ENCODE measurements around the gene IL15.
"Not testable (repeated sequence)": the region's sequence is repeated elsewhere in the genome, so short reads cannot be mapped to it uniquely, and the experiment has no call there.

Gene IL15

DNA sequence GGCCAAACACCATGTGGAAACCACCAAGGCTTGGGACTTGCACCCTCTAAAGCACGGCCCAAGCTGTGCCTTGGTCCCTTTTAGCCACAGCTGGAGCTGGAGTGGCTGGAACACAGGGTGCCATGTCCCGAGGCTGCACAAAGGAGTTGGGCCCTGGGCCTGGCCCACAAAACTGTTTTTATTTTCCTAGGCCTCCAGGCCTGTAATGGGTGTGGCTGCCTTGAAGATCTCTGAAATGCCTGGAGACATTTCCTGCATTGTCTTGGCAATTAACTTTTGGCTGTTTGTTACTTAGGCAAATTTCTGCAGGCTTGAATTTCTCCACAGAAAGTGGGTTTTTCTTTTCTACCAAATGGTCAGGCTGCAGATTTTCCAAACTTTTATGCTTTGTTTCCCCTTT is 55.7 kb downstream of the IL15 start:
- DNase-seq (ENCODE audit: low read depth, low spot score): no peak
- H3K27ac ChIP-seq: no peak overlapping the region

GRCh38 chr4:141697116-141697515 is 60.7 kb downstream of the IL15 start:
- no peak overlapping the region for H3K27ac ChIP-seq
- DNase-seq (ENCODE audit: low read depth, low spot score): no peak

DNA sequence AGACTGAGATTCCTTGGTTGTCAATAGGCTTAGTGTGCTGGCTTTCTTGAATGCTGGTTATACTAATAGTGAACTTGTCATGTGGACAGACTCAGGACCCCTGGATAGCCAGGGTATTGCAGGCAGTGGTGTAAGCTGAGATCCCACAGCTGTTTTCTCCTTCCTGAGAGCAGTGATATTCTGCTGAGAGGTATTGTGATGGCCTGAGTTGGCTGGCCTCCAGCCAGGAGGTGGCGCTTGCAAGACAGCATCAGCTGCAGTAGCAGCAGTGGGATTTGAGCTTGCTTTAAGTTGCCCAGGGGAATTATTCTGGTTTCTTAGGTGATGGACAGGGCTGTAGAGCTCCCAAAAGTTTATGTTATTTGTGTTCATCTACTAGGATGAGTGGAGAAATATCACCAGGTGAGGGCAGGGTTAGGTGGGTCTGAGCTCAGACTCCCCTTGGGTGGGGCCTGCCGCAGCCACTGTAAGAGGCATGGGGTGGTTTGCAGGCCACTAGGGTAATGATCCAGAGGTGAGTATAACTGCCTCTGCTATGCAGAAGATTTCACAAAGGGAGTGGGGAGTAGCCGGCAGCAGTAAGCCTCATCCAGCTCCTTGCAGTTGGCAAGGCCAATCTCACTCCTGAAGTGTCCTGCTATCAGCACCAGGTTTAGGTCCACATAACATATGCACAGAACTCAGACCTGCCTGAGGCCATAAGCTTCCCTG is 66.2 kb downstream of the IL15 start:
- no peak for DNase-seq (ENCODE audit: low read depth, low spot score)
- no peak overlapping the region for H3K27ac ChIP-seq

GRCh38 chr4:141703497-141703896 is 67.1 kb downstream of the IL15 start:
- no peak overlapping the region for H3K27ac ChIP-seq
- DNase-seq (ENCODE audit: low read depth, low spot score): no peak

GRCh38 chr4:141705048-141705746 is 68.8 kb downstream of the IL15 start:
- H3K27ac ChIP-seq: no peak overlapping the region
- no peak for DNase-seq (ENCODE audit: low read depth, low spot score)

DNA sequence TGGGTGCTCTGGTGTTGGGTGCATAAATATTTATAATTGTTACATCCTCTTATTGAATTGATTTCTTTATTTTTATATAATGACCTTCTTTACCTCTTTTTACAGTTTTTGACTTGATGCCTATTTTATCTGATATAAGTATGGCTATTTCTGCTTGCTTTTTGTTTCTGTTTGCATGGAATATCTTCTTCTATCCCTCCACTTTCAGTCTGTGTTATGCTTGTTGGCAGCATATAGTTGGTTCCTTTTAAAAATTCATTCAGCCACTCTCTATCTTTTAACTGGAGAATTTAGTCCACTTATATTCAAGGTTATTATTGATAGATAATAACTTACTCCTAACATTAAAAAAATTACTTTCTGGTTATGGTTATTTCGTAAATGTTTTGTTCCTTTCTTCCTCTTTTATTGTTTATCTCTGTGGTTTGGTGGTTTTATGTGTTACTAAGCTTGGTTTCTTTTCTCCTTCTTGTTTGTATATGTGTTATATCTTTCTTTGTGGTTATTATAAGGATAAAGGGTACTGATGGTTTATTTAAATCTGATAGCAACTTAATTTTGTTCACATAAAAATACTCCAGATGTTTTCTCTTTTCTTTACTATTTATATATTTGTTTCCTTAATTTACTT is 69.5 kb downstream of the IL15 start:
- no peak overlapping the region for H3K27ac ChIP-seq
- no peak for DNase-seq (ENCODE audit: low read depth, low spot score)

DNA sequence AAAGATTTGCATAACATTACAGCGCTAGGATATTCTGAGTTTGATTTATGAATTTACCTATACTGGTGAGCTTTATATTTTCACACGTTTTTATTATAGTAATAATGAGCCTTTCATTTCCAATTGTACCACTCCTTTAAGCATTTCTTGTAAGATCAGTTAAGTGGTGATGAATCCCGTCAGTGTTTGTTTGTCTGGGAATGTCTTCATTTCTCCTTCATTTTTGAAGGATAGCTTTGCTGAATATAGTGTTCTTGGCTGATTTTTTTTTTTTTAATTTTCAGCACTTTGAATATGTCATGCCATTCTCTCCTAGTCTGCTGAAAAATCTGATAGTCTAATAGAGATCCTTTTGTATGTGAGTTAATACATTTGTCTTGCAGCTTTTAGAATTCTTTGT is 70.1 kb downstream of the IL15 start:
- no peak for DNase-seq (ENCODE audit: low read depth, low spot score)
- H3K27ac ChIP-seq: no peak overlapping the region

GRCh38 chr4:141711211-141711610 is 74.8 kb downstream of the IL15 start:
- no peak for DNase-seq (ENCODE audit: low read depth, low spot score)
- no peak overlapping the region for H3K27ac ChIP-seq

DNA sequence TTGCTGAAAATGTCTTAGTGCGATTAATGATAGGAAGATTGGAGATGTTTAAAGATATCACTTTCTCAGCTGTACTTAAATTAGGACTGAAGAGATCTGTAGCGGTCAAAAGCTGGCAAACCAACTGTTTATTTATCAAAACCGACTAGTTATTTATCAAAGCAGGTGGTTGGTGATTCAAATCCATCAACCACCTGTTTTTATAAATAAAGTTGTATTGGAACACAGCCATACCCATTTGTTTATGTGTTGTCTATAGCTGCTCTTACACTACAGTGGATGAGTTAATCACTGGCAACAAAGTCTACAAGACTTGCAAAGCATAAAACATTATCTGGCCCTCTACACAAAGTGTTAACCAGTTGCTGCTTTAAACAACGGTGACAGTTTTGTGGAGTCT is 76.8 kb downstream of the IL15 start:
- H3K27ac ChIP-seq: no peak overlapping the region

DNA sequence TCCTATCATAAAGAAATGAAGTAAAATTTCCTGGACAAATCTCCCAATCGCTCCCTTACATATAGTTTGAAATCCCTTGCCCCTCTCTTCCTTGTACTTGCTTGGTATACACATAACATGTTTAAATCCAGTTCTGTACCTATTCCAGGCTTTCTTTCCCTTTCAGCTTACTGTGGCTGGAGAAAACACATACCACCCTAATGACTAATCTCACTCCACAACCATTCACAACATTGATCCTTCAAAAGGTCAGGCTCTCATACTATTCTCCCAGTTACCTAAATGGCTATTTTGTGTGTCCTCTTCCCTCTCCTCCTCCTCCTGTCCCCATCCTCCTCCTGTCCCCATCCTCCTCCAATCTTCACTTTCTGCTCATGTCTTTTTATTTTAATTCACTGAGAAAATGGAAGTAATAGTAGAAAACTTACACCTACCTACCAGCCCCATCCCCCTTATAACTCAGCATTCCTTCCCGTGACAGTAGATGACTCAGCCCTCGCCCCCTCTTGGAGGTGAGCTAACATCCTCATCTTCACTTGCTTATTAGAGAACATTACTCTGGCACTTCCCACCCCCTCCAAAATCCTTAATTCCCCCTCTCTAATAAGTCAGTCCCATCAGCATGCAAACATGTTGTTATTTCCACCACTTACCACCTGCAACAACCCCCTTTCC is 77.5 kb downstream of the IL15 start:
- no peak overlapping the region for H3K27ac ChIP-seq
- DNase-seq (ENCODE audit: low read depth, low spot score): no peak

More for the DNA sequence above, 76.8 kb downstream of the IL15 start:
- no peak for DNase-seq (ENCODE audit: low read depth, low spot score)

DNA sequence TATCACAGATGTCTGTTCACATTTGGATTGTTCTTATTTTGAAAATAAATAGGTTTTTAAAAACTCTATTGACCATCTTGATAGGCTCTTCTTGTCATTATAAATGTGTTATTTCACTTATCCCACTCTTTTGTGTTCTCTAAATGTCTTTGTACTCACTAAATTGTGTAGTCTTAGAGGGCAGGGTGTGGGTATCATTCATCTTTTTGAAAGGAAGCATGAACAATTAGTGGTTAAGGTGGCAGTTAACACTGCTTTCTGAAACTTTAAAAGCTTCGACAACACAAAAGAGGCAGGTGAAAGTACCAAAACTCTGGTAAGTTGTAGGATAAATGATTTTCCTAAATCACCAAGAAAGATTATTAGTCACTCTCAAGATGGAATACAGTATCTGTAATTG is 83.2 kb downstream of the IL15 start:
- no peak for DNase-seq (ENCODE audit: low read depth, low spot score)
- H3K27ac ChIP-seq: no peak overlapping the region

- H3K27ac ChIP-seq: no peak overlapping the region
- no peak for DNase-seq (ENCODE audit: low read depth, low spot score)
Measured at GRCh38 chr4:141721174-141721573, 84.8 kb downstream of the IL15 start.

DNA sequence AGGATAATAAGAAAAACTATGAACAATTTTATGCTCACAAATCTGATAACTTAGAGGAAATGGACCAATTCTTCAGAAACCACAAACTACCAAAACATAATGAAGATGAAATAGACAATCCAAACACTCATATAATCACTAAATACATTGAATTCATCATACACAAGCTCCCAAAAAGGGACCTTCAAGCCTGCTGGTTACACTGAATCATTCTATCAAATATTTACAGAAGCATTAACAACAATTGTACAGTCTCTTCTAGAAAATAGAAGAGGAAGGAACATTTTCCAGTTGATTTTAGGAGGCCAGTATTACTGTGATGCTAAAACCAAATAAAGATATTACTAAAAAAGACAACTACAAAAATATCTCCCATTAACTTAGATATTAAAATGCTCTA is 88.3 kb downstream of the IL15 start:
- no peak overlapping the region for H3K27ac ChIP-seq
- DNase-seq (ENCODE audit: low read depth, low spot score): no peak

- DNase-seq (ENCODE audit: low read depth, low spot score): no peak
- H3K27ac ChIP-seq: no peak overlapping the region
Measured at GRCh38 chr4:141727420-141727819, 91.0 kb downstream of the IL15 start.

DNA sequence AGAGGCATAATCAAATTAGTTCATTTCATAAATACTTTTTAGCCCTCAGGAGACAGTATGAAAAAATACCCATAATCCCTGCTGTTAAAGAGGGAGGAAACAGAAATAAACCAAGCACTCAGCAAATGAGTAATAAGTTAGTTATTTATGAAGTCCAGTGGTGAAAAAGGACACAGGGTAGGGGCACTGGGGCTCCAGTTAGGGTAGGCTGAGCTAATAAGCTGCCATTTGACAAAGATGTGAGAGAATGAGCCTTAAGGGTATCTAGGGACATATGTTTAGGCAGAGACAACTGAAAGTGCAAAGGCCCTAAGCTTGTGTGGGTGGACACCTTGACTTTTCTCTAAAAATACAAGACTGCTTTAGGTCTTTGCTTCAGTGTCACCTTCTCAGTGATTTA is 94.4 kb downstream of the IL15 start:
- no peak for DNase-seq (ENCODE audit: low read depth, low spot score)
- H3K27ac ChIP-seq: peak overlapping the region; percentile 17

- H3K27ac ChIP-seq: peak overlapping the region; percentile 17
- DNase-seq (ENCODE audit: low read depth, low spot score): no peak
Measured at GRCh38 chr4:141731481-141731880, 95.1 kb downstream of the IL15 start.

DNA sequence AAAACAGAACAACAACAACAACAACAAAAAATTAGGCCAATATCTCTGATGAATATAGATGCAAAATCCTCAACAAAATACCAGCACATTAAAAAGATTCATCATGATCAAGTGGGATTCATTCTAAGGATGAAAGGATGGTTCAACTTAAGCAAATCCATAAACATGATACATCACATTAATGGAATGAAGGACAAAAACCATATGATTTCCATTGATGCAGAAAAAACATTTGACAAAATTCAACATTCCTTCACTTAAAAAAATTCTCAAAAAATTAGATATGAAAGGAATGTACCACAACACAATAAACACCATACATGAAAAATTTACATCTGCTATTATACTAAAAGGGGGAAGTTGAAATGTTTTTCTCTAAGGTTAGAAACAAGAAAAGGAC is 103.3 kb downstream of the IL15 start:
- H3K27ac ChIP-seq: no peak overlapping the region
- no peak for DNase-seq (ENCODE audit: low read depth, low spot score)

DNA sequence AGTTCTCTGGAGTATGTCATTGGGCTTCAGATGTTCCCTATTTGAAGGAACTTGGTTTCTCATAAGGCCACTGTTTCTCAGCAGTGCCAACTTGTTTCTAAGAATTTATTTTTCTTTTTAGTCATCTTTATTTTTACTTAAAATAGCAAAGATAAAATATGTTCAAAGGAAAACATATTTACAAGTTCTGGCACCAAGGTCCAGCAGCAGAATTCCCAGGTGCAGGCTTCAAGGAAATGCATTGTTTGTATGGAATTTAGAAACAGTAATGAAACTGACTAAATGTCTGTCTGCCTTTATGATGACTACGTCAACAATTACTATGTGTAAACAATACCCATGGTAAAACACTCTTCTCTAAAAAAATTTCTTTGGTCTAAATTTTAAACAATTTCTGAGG is 109.6 kb downstream of the IL15 start:
- DNase-seq (ENCODE audit: low read depth, low spot score): no peak
- no peak overlapping the region for H3K27ac ChIP-seq

DNA sequence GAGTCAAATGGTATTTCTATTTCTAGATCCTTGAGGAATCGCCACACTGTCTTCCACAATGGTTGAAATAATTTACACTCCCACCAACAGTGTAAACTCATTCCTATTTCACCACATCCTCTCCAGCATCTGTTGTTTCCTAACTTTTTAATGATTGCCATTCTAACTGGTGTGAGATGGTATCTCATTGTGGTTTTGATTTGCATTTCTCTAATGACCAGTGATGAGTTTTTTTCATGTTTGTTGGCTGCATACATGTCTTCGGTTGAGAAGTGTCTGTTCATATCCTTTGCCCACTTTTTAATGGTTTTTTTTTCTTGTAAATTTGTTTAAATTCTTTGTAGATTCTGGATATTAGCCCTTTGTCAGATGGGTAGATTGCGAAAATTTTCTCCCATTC is 115.4 kb downstream of the IL15 start:
- not testable (repeated sequence) for DNase-seq (ENCODE audit: low read depth, low spot score); H3K27ac ChIP-seq

DNA sequence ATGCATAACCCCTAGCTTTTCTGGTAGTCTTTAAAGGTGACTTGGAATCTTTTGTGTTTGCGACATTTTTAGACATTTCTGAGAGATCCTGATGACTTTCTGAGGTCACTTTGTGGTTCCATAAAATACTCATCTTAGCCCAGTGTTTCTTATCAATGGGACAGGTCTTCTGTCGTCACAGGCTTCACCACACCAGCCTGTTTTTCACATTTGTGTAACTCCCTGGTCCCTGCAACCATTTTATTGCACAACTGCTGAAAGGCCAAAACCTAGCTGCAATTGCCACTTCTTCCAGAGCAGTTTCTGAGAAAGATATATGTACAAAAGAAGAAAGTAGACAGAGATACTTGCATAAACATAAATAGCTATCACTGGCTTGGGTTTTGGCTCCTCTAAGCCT is 120.9 kb downstream of the IL15 start:
- DNase-seq (ENCODE audit: low read depth, low spot score): no peak

DNA sequence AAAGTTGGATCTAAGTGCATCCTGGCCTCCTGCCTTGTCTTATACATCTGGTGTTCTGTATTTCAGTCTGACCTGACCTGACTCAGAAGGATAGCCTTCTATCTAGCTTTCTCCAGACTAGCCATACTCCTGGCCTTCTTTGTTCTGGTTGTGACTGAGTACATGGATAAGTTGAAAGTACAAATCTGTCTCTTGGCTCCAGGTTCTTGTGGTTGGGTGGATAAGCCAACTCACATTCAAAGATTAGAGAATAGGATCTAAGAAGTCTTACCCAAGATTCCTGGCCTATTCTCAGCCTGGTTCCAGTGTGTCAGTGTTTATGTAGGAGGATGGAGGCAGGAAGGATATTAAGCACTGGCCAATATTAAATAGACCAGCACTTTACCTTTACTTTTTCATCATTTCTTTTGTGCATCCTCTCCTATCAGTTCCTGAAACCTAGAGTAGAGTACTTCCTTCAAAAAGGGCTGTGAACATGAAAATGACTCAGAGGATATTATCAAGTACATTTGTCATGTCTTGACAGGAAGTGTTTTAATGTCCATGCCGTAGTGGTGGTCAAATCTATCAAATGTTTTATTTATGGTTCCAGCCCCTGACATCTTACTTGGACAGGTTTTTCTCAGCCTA is 123.5 kb downstream of the IL15 start:
- DNase-seq (ENCODE audit: low read depth, low spot score): no peak
- no peak overlapping the region for H3K27ac ChIP-seq

More for the DNA sequence above, 120.9 kb downstream of the IL15 start:
- no peak overlapping the region for H3K27ac ChIP-seq

Measured in epithelial cell of prostate (primary cell).